ENCODE data around the gene CRYGN.

DNA sequence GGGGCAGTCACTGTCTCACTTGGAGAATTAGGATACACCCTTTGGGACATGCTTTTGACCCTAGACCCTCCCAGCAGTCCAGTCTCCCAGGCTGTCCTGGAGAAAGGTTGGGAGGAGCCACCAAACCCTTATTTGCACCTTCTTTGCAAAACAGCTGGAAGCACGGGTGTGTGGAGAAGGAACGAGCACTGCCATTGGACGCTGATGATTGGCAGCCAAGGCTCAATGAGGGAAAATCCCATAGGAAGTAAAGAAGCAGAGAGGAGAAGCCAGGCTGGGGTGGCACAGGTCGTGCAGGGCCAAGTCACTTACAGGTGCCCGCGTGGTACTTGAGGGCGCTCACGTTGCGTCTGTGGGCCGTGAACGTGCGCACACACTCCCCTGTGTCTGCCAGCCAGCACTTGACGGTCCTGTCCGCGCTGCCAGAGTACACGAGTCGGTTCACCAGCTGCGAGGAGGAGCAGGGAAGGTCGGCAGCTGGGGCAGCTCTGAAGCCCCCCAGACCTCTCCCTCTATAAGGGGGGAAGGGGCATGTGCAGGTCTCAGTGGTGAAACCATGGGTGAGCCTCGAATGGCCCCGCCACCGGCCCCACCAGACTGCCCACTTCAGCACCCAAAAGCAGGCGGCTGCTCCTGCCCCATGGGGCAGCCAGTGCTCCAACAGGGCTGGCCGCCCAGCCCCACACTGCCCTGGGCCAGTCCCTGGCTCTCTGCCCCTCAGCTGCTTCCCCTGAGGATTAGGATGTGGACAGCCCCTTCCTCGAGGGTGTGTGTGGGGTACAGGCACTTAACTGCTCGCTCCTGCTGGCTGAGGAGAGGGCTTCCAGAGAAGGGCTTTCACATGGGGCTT is 54.9 kb downstream of the CRYGN start:
- TF ChIP-seq, protein P1, sequence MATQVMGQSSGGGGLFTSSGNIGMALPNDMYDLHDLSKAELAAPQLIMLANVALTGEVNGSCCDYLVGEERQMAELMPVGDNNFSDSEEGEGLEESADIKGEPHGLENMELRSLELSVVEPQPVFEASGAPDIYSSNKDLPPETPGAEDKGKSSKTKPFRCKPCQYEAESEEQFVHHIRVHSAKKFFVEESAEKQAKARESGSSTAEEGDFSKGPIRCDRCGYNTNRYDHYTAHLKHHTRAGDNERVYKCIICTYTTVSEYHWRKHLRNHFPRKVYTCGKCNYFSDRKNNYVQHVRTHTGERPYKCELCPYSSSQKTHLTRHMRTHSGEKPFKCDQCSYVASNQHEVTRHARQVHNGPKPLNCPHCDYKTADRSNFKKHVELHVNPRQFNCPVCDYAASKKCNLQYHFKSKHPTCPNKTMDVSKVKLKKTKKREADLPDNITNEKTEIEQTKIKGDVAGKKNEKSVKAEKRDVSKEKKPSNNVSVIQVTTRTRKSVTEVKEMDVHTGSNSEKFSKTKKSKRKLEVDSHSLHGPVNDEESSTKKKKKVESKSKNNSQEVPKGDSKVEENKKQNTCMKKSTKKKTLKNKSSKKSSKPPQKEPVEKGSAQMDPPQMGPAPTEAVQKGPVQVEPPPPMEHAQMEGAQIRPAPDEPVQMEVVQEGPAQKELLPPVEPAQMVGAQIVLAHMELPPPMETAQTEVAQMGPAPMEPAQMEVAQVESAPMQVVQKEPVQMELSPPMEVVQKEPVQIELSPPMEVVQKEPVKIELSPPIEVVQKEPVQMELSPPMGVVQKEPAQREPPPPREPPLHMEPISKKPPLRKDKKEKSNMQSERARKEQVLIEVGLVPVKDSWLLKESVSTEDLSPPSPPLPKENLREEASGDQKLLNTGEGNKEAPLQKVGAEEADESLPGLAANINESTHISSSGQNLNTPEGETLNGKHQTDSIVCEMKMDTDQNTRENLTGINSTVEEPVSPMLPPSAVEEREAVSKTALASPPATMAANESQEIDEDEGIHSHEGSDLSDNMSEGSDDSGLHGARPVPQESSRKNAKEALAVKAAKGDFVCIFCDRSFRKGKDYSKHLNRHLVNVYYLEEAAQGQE (IDR thresholded peaks at IDR 0.05; ENCODE audit: low read depth, low read length), result no peak
- no peak for TF ChIP-seq YY1 (IDR thresholded peaks at IDR 0.05; ENCODE audit: low read depth)

Data from SK-N-SH (cell line).